GM23338 (cell line): Measurements from ENCODE around the gene SNX15. TPM values are rescaled to one million over a fixed set of nuclear protein-coding genes. Genes with fewer than 3 reads are reported as not detected.

Experiments used
- ATAC-seq: fragments of 200-7000 bp; cut with Tn5 transposase; 3 replicates; pipeline ENCODE4 v1.9.1; 2020
- DNase-seq: peaks from one replicate; pipeline ENCODE4 v3.0.0-alpha.2; 2015; ENCODE audit warnings: low spot score
- H2AFZ ChIP-seq: fragments of 200-600 bp; sonication (generic); 2 replicates; pipeline ENCODE4 v1.8.0; 2016; ENCODE audit warnings: antibody characterized with exemption, mild to moderate bottlenecking, moderate library complexity
- H3F3A ChIP-seq: fragments of 200-600 bp; sonication (generic); replicated peaks from 2 replicates; pipeline ENCODE4 v1.8.0; 2017; ENCODE audit warnings: antibody characterized with exemption, mixed run types, low read depth
- H3K27ac ChIP-seq: fragments of 200-600 bp; sonication (generic); 2 replicates; pipeline ENCODE4 v1.6.1; 2016; ENCODE audit warnings: low read depth
- H3K27me3 ChIP-seq: fragments of 200-600 bp; sonication (generic); 2 replicates; pipeline ENCODE4 v1.8.0; 2016; ENCODE audit warnings: mild to moderate bottlenecking, mixed run types, moderate library complexity; ENCODE audit not compliant: insufficient read depth
- H3K36me3 ChIP-seq: fragments of 200-600 bp; sonication (generic); 2 replicates; pipeline ENCODE4 v1.8.0; 2016; ENCODE audit warnings: mild to moderate bottlenecking; ENCODE audit not compliant: insufficient read depth
- H3K4me1 ChIP-seq: fragments of 200-600 bp; sonication (generic); 2 replicates; pipeline ENCODE4 v1.8.0; 2016; ENCODE audit warnings: mild to moderate bottlenecking, moderate library complexity; ENCODE audit not compliant: insufficient read depth
- H3K4me2 ChIP-seq: fragments of 200-600 bp; sonication (generic); 2 replicates; pipeline ENCODE4 v1.7.1; 2017; ENCODE audit warnings: mixed run types
- H3K4me3 ChIP-seq: fragments of 200-600 bp; sonication (generic); 2 replicates; pipeline ENCODE4 v1.6.1; 2016; ENCODE audit warnings: mixed run types
- H3K79me2 ChIP-seq: fragments of 200-600 bp; sonication (generic); replicated peaks from 2 replicates; pipeline ENCODE4 v1.8.0; 2017; ENCODE audit warnings: mild to moderate bottlenecking; ENCODE audit not compliant: insufficient read depth
- H3K9me2 ChIP-seq: fragments of 200-600 bp; sonication (generic); 2 replicates; pipeline ENCODE4 v1.8.0; 2017; ENCODE audit not compliant: insufficient read depth
- H4K20me1 ChIP-seq: fragments of 200-600 bp; sonication (generic); replicated peaks from 2 replicates; pipeline ENCODE4 v1.8.0; 2017; ENCODE audit warnings: mild to moderate bottlenecking; ENCODE audit not compliant: insufficient read depth
- H3K27ac Mint-ChIP-seq: 2 replicates; pipeline ENCODE4 v1.8.0; 2020; ENCODE audit warnings: inconsistent platforms, mild to moderate bottlenecking, moderate library complexity, mixed read lengths
- H3K27me3 Mint-ChIP-seq: 3 replicates; pipeline ENCODE4 v1.8.0; 2022; ENCODE audit warnings: low read depth, mild to moderate bottlenecking, moderate library complexity, mixed read lengths, inconsistent platforms; ENCODE audit not compliant: insufficient read depth, poor library complexity
- H3K36me3 Mint-ChIP-seq: 3 replicates; pipeline ENCODE4 v1.8.0; 2021; ENCODE audit warnings: low read depth, mild to moderate bottlenecking, inconsistent platforms, moderate library complexity, mixed read lengths
- H3K4me1 Mint-ChIP-seq: 3 replicates; pipeline ENCODE4 v1.8.0; 2020; ENCODE audit warnings: mild to moderate bottlenecking, inconsistent platforms, mixed read lengths
- H3K4me3 Mint-ChIP-seq: 3 replicates; pipeline ENCODE4 v1.8.0; 2021; ENCODE audit warnings: moderate library complexity, mild to moderate bottlenecking, inconsistent platforms, mixed read lengths
- H3K9me3 Mint-ChIP-seq: 3 replicates; pipeline ENCODE4 v1.8.0; 2020; ENCODE audit warnings: moderate library complexity, mild to moderate bottlenecking, inconsistent platforms, mixed read lengths
- CREB1 ChIP-seq: fragments of 250-450 bp; sonication (Bioruptor Pico); IDR thresholded peaks from 2 replicates; pipeline ENCODE4 v1.5.0; 2020; ENCODE audit warnings: low read depth, mild to moderate bottlenecking, moderate library complexity
- ETS1 ChIP-seq: IDR thresholded peaks from 2 replicates; pipeline ENCODE4 v1.6.1; 2016; ENCODE audit warnings: antibody characterized with exemption
- EZH2 ChIP-seq: fragments of 200-600 bp; sonication (generic); IDR thresholded peaks from one replicate; pipeline ENCODE4 v1.8.0; 2017; ENCODE audit warnings: antibody characterized with exemption, mild to moderate bottlenecking, low read depth; ENCODE audit not compliant: unreplicated experiment
- NANOG ChIP-seq: IDR thresholded peaks from 2 replicates; pipeline ENCODE4 v1.6.1; 2016; ENCODE audit warnings: antibody characterized with exemption, borderline replicate concordance
- POLR2AphosphoS5 ChIP-seq: IDR thresholded peaks from 2 replicates; pipeline ENCODE4 v1.6.1; 2016; ENCODE audit warnings: antibody characterized with exemption, low read depth
- REST ChIP-seq: IDR thresholded peaks from one replicate; pipeline ENCODE4 v1.6.1; 2018; ENCODE audit warnings: antibody characterized with exemption; ENCODE audit not compliant: unreplicated experiment
- STAT1 ChIP-seq: IDR thresholded peaks from one replicate; pipeline ENCODE4 v1.6.1; 2016; ENCODE audit warnings: antibody characterized with exemption; ENCODE audit not compliant: unreplicated experiment
- ZNF114 ChIP-seq: fragments of 250-450 bp; sonication (Bioruptor Pico); IDR thresholded peaks from 2 replicates; pipeline ENCODE4 v1.5.0; 2020; ENCODE audit warnings: mild to moderate bottlenecking, moderate library complexity
- ZNF331 ChIP-seq: fragments of 250-450 bp; sonication (Bioruptor Pico); IDR thresholded peaks from 2 replicates; pipeline ENCODE4 v1.5.0; 2020; ENCODE audit warnings: low read depth, mild to moderate bottlenecking, moderate library complexity
- polyA plus RNA-seq: library from polyadenylated mRNA; unstranded; fragments of >200 nt; fragmentation: Nextera tagmentation; extraction: Ambion mirVana; gene quantifications from 2 replicates; pipeline ENCODE4 v1.2.1, GENCODE V29; 2016
- total RNA-seq: library from RNA; depleted of rRNA; stranded (reverse); fragments of >200 nt; shearing (Covaris generic); gene quantifications from 2 replicates; pipeline ENCODE4 v1.2.3, GENCODE V29; 2014
- TF ChIP-seq, protein P1 (sequence below), 2 experiments: fragments of 200-600 bp in 1 of 2; sonication (generic) in 1 of 2; conservative IDR thresholded peaks; 2 replicates each; pipeline versions ENCODE4 v1.5.1 to v1.6.1; 2016 to 2017; ENCODE audit warnings: antibody characterized with exemption in 2 of 2, low read depth in 2 of 2, mild to moderate bottlenecking in 2 of 2, moderate library complexity in 1 of 2

Gene SNX15
- total and polyA plus RNA-seq, 2 experiments from 2014 or later: 13.0 to 21.4 TPM

GRCh38 chr11:65058419-65059054 lies 31.3 kb downstream of the SNX15 start, which contains the start of gene NAALADL1:
TSS of gene NAALADL1 (minus strand) at chr11:65058553. CDS start at chr11:65058521, 32 bp downstream.
- Mint-ChIP-seq H3K4me1 (peaks cover 2% of the 10 kb centered on the region), H3K4me3 (no peak within 1 kb of the TSS), H3K27me3 (peaks cover 9% of the 10 kb centered on the region), H3K27ac (no peak within 1 kb of the TSS), H3K9me3 (no peaks in the 10 kb centered on the region), H3K36me3 (no peaks in the 10 kb centered on the region)
- TF ChIP-seq, protein P1, sequence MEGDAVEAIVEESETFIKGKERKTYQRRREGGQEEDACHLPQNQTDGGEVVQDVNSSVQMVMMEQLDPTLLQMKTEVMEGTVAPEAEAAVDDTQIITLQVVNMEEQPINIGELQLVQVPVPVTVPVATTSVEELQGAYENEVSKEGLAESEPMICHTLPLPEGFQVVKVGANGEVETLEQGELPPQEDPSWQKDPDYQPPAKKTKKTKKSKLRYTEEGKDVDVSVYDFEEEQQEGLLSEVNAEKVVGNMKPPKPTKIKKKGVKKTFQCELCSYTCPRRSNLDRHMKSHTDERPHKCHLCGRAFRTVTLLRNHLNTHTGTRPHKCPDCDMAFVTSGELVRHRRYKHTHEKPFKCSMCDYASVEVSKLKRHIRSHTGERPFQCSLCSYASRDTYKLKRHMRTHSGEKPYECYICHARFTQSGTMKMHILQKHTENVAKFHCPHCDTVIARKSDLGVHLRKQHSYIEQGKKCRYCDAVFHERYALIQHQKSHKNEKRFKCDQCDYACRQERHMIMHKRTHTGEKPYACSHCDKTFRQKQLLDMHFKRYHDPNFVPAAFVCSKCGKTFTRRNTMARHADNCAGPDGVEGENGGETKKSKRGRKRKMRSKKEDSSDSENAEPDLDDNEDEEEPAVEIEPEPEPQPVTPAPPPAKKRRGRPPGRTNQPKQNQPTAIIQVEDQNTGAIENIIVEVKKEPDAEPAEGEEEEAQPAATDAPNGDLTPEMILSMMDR (conservative IDR thresholded peaks at IDR 0.05; ENCODE audit: low read depth in 2 of 2): no peak
- TF ChIP-seq CREB1 (CRISPR knock-in tag): no peak
- no peak for TF ChIP-seq ZNF114 (CRISPR knock-in tag)
- TF ChIP-seq STAT1: no peak
- TF ChIP-seq EZH2: no peak
- no peak for TF ChIP-seq POLR2AphosphoS5
- no peak for TF ChIP-seq REST
- no peak for TF ChIP-seq ETS1
- TF ChIP-seq NANOG: no peak
- TF ChIP-seq ZNF331 (CRISPR knock-in tag): no peak
- no peak within 1 kb of the TSS for H3K4me3 ChIP-seq
- no peak within 1 kb of the TSS for H3K4me2 ChIP-seq
- no peaks in the 10 kb centered on the region for H3K4me1 ChIP-seq
- no peaks in the 10 kb centered on the region for H3K36me3 ChIP-seq
- H3K27me3 ChIP-seq: no peaks in the 10 kb centered on the region
- H2AFZ ChIP-seq: no peak within 1 kb of the TSS
- no peak for ATAC-seq
- no peak within 1 kb of the TSS for H3K27ac ChIP-seq
- no peaks in the 10 kb centered on the region for H4K20me1 ChIP-seq
- no peak for DNase-seq
- no peaks in the 10 kb centered on the region for H3K9me2 ChIP-seq
- no peaks in the 10 kb centered on the region for H3F3A ChIP-seq
- H3K79me2 ChIP-seq: no peaks in the 10 kb centered on the region
